Measurements from ENCODE around the gene PLA2G5. TPM values are rescaled to one million over a fixed set of nuclear protein-coding genes. Genes with fewer than 3 reads are reported as not detected.

PLA2G5 gene
- total and polyA plus RNA-seq, 2 of the 8 experiments (the other 6 are each of a cell fraction or from before 2014, with no cell fraction given): 0.05 TPM; not detected in 1

DNA sequence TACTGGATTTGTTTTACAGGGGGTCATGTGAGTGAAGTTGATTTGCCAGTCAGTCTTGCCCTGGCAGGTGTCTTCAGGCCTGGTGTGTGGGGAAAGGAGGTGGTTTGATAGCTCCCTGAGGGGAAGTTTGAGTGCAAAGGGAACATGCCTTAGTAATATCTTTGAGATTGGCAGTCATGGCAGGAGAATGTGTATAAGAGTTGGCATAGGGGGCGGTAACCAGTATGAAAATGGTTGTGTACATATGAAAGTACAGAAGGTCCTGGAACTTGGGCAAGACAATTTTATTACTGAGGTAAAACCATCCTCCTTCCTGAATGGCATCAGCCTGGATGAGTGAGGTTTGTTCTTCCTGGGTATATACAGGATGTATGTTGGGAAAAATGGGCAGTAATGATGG is 37.6 kb upstream of the PLA2G5 start:
- H3K79me2 ChIP-seq (ENCODE audit: control insufficient read depth in 1 of 2, insufficient read depth in 2 of 2, low read length in 2 of 2): no peaks in the 10 kb centered on the region
- H2BK120ac ChIP-seq (replicated peaks; ENCODE audit: low read depth, low read length): no peak overlapping the region
- no peak overlapping the region for H2BK12ac ChIP-seq (ENCODE audit: low read depth, low read length)
- H3K27me3 ChIP-seq (replicated peaks in 1 of 4; ENCODE audit: control insufficient read depth in 3 of 4, extremely low read depth in 1 of 4, insufficient read depth in 3 of 4, low read length in 3 of 4): no peaks in the 10 kb centered on the region; a peak in 1 of 7 replicates
- no peak overlapping the region for H2AFZ ChIP-seq (ENCODE audit: low read length)
- no peak overlapping the region for H2BK20ac ChIP-seq (ENCODE audit: low read length)
- H3K27ac ChIP-seq (ENCODE audit: low read depth, low read length): no peak overlapping the region
- H4K20me1 ChIP-seq (replicated peaks in 1 of 2; ENCODE audit: control insufficient read depth in 1 of 2, insufficient read depth in 2 of 2, low read length in 2 of 2): no peaks in the 10 kb centered on the region
- no peaks in the 10 kb centered on the region for H3K79me1 ChIP-seq (ENCODE audit: low read depth, low read length)
- no peak overlapping the region for H3K4me3 ChIP-seq (ENCODE audit: extremely low read depth in 1 of 4, insufficient read depth in 2 of 4, low read depth in 3 of 4, low read length in 4 of 4)
- TF ChIP-seq POLR2AphosphoS5 (IDR thresholded peaks at IDR 0.05; ENCODE audit: low read depth, low read length) (no peak), CTBP2 (IDR thresholded peaks at IDR 0.05; ENCODE audit: borderline replicate concordance, insufficient read depth, insufficient read length, low read length) (no peak), JUN (IDR thresholded peaks at IDR 0.05; ENCODE audit: low read depth, low read length) (no peak)
- TF ChIP-seq, protein P1, sequence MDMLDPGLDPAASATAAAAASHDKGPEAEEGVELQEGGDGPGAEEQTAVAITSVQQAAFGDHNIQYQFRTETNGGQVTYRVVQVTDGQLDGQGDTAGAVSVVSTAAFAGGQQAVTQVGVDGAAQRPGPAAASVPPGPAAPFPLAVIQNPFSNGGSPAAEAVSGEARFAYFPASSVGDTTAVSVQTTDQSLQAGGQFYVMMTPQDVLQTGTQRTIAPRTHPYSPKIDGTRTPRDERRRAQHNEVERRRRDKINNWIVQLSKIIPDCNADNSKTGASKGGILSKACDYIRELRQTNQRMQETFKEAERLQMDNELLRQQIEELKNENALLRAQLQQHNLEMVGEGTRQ (IDR thresholded peaks at IDR 0.05; ENCODE audit: low read length): no peak
- no peak for DNase-seq (ENCODE audit: low read depth in 1 of 2, low spot score in 2 of 2)
- H3K18ac ChIP-seq (ENCODE audit: extremely low read depth, low read length): no peak overlapping the region
- H3K4me1 ChIP-seq (replicated peaks in 1 of 4; ENCODE audit: control insufficient read depth in 3 of 4, insufficient read depth in 4 of 4, low read length in 3 of 4): no peaks in the 10 kb centered on the region; a peak in 1 of 7 replicates
- H3K36me3 ChIP-seq (ENCODE audit: control insufficient read depth in 2 of 4, insufficient read depth in 4 of 4, low read length in 3 of 4): no peaks in the 10 kb centered on the region
- H4K91ac ChIP-seq (replicated peaks; ENCODE audit: insufficient read length, low read length): no peak overlapping the region
- FAIRE-seq: no peak
- 0 out of 4 replicates have a peak, but pooled peaks cover 0 to 2% of the 10 kb centered on the region in 2 experiments for H3K9me3 ChIP-seq (ENCODE audit: insufficient read depth in 2 of 2, low read depth in 1 of 2, low read length in 1 of 2)
- no peak overlapping the region for H3K23ac ChIP-seq (ENCODE audit: insufficient read length)
- H3K14ac ChIP-seq (ENCODE audit: insufficient read length): no peak overlapping the region
- no peak overlapping the region for H4K5ac ChIP-seq (ENCODE audit: insufficient read length, low read depth, low read length)
- POLR2A ChIA-PET (ENCODE audit: partially characterized antibody): interaction anchor here (1.1 kb wide), 1 partner anchor 64 kb away, joined by 3 read pairs; no protein-coding TSS in a partner anchor
- no peak overlapping the region for H3K4me2 ChIP-seq (ENCODE audit: insufficient read depth in 1 of 2, low read depth in 2 of 2, low read length in 2 of 2)
- no peak overlapping the region for H4K8ac ChIP-seq (ENCODE audit: extremely low read depth, insufficient read depth, low read length)
- H3K9ac ChIP-seq (replicated peaks in 1 of 4; ENCODE audit: extremely low read depth in 1 of 4, low read depth in 3 of 4, low read length in 3 of 4): no peak overlapping the region
- no peak overlapping the region for H3K4ac ChIP-seq (replicated peaks; ENCODE audit: insufficient read length, low read depth, low read length)
- no peaks in the 10 kb centered on the region for H3K23me2 ChIP-seq (ENCODE audit: low read depth, low read length)
- no peak overlapping the region for H2BK5ac ChIP-seq (ENCODE audit: low read depth, low read length)
- H2AK5ac ChIP-seq (ENCODE audit: low read depth, low read length): no peak overlapping the region
- H3K56ac ChIP-seq (replicated peaks; ENCODE audit: insufficient read length, low read depth, low read length): no peak overlapping the region
- CTCF ChIA-PET (ENCODE audit: partially characterized antibody): no interaction called here
- 86% methylated on average over 1 of the region's 1 CpG; no CpG with 5 or more reads in 1 of the 2 experiments for WGBS, 2 experiments (ENCODE audit: extremely low coverage in 1 of 2, insufficient coverage in 1 of 2, insufficient read length in 1 of 2, insufficient replicate concordance in 2 of 2, low coverage in 1 of 2, low lambda C conversion rate in 2 of 2, missing lambda C conversion rate in 1 of 2)
- no peak overlapping the region for H2BK15ac ChIP-seq (ENCODE audit: low read length)
